ENCODE data around the gene FAM234B. TPM values are rescaled to one million over a fixed set of nuclear protein-coding genes. Genes with fewer than 3 reads are reported as not detected.

The FAM234B gene
- polyA plus RNA-seq, 1 of the 3 experiments (the other 2 are of a cell fraction) = 3.7 TPM

DNA sequence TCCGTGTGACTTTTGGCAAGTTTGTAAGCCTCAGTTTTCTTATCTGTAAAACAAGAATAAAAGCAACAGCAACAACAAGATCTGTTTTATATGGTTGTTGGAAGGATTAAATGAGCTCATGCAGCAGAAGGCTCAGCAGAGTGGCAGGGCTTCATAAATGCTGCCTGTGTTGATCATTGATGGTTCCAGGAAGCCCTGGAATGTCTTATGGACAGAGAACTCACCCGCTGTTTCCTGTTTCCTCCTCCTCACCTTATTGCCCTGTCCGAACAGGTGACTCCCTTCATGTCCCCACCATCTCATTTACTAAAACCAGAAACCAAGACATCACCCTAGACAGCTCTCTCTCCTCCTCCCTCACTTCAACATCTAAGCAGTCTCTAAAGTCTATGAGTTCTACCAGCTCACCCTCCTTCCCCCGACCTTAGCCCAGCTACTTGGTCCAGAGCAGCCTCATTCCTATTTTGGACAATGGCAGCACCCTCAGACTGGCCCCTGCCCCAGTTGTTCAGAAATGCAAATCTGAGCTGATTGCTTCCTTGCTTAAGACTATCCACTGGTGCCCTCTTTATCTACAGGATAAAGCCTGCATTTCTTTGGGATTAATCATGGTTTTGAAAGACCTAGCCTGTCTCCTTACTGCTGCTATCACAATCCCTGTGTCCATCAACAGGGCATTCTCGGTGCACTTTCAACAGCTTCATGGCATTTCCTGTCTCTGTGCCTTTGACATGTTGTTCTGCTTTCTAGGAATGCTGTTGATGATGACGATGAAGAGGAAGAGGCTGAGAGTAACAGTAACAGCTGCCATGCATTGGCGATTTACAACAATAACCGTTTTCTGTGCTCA, 80.7 kb downstream of the FAM234B start (continued):
- TF ChIP-seq, protein P1, sequence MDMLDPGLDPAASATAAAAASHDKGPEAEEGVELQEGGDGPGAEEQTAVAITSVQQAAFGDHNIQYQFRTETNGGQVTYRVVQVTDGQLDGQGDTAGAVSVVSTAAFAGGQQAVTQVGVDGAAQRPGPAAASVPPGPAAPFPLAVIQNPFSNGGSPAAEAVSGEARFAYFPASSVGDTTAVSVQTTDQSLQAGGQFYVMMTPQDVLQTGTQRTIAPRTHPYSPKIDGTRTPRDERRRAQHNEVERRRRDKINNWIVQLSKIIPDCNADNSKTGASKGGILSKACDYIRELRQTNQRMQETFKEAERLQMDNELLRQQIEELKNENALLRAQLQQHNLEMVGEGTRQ (IDR thresholded peaks at IDR 0.05; ENCODE audit: borderline replicate concordance, low read depth, low read length) = no peak
- TF ChIP-seq FOXM1 (IDR thresholded peaks at IDR 0.05; ENCODE audit: low read depth) = no peak
- TF ChIP-seq CHD2 (IDR thresholded peaks at IDR 0.05; ENCODE audit: low read length, partially characterized antibody) = no peak
- TF ChIP-seq, protein P2, sequence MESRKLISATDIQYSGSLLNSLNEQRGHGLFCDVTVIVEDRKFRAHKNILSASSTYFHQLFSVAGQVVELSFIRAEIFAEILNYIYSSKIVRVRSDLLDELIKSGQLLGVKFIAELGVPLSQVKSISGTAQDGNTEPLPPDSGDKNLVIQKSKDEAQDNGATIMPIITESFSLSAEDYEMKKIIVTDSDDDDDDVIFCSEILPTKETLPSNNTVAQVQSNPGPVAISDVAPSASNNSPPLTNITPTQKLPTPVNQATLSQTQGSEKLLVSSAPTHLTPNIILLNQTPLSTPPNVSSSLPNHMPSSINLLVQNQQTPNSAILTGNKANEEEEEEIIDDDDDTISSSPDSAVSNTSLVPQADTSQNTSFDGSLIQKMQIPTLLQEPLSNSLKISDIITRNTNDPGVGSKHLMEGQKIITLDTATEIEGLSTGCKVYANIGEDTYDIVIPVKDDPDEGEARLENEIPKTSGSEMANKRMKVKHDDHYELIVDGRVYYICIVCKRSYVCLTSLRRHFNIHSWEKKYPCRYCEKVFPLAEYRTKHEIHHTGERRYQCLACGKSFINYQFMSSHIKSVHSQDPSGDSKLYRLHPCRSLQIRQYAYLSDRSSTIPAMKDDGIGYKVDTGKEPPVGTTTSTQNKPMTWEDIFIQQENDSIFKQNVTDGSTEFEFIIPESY (IDR thresholded peaks at IDR 0.05; ENCODE audit: borderline replicate concordance, low read depth) = no peak; the same call in 1 of the 2 replicates
- TF ChIP-seq MXI1 (IDR thresholded peaks at IDR 0.05; ENCODE audit: low read depth, low read length) = no peak
- TF ChIP-seq MEF2A (IDR thresholded peaks at IDR 0.05; ENCODE audit: borderline replicate concordance, low read depth) = no peak
- TF ChIP-seq RFX5 (IDR thresholded peaks at IDR 0.05; ENCODE audit: low read length) = no peak
- TF ChIP-seq, protein P3, sequence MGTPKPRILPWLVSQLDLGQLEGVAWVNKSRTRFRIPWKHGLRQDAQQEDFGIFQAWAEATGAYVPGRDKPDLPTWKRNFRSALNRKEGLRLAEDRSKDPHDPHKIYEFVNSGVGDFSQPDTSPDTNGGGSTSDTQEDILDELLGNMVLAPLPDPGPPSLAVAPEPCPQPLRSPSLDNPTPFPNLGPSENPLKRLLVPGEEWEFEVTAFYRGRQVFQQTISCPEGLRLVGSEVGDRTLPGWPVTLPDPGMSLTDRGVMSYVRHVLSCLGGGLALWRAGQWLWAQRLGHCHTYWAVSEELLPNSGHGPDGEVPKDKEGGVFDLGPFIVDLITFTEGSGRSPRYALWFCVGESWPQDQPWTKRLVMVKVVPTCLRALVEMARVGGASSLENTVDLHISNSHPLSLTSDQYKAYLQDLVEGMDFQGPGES (IDR thresholded peaks at IDR 0.05; ENCODE audit: low read depth, low read length) = no peak

DNA sequence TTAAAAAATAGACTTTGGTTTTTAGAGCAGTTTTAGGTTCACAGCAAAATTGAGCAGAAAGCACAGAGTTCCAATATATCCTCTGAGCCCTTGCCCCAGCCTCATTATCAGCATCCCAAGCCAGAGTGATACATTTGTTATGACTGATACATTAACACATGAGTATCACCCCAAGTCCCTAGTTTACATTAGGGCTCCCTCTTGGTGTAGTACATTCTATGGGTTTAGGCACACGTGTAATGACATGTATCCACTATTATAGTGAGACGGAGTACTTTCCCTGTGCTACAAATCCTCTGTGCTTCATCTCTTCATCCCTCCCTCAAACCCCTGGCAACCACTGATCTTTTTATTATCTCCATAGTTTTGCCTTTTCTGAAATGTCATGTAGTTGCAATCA, 81.8 kb downstream of the FAM234B start:
- ChIA-PET POLR2A (no interaction called here), CTCF (interaction anchor here (0.7 kb wide), 1 partner anchor 217 kb away, joined by 3 read pairs; no protein-coding TSS in a partner anchor)

More for the DNA sequence above, 81.8 kb downstream of the FAM234B start:
- no peak for DNase-seq
- Histone ChIP-seq H3K79me2 (ENCODE audit: insufficient read depth) (no peaks in the 10 kb centered on the region), H3K4me3 (ENCODE audit: low read depth in 2 of 2, low read length in 1 of 2) (no peak overlapping the region), H3K27me3 (ENCODE audit: insufficient read depth) (no peaks in the 10 kb centered on the region), H3K9ac (no peak overlapping the region), H3K9me2 (no peaks in the 10 kb centered on the region), H3F3A (replicated peaks; ENCODE audit: insufficient read depth) (no peaks in the 10 kb centered on the region), H3K36me3 (replicated peaks in 1 of 2; ENCODE audit: control insufficient read depth in 1 of 2, insufficient read depth in 2 of 2, low read length in 1 of 2) (no peaks in the 10 kb centered on the region), H3K4me2 (no peak overlapping the region), H3K4me1 (ENCODE audit: control insufficient read depth in 1 of 2, insufficient read depth in 2 of 2, low read depth in 1 of 2, low read length in 1 of 2) (peaks cover 0 to 20% of the 10 kb centered on the region in 2 experiments; a peak in 1 of 4 replicates), H3K9me3 (no peaks in the 10 kb centered on the region), H4K20me1 (ENCODE audit: insufficient read depth) (no peaks in the 10 kb centered on the region), H3K27ac (ENCODE audit: low read depth in 2 of 2, low read length in 1 of 2) (no peak overlapping the region), H2AFZ (ENCODE audit: low read depth) (no peak overlapping the region)
- 95% methylated on average over 2 of the region's 2 CpGs for WGBS (ENCODE audit: low lambda C conversion rate)
- TF ChIP-seq, protein P4, sequence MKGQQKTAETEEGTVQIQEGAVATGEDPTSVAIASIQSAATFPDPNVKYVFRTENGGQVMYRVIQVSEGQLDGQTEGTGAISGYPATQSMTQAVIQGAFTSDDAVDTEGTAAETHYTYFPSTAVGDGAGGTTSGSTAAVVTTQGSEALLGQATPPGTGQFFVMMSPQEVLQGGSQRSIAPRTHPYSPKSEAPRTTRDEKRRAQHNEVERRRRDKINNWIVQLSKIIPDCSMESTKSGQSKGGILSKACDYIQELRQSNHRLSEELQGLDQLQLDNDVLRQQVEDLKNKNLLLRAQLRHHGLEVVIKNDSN (IDR thresholded peaks at IDR 0.05; ENCODE audit: borderline replicate concordance, low read depth) = no peak
- no peak for TF ChIP-seq CHD2 (IDR thresholded peaks at IDR 0.05; ENCODE audit: low read length, partially characterized antibody)
- TF ChIP-seq, protein P2 (IDR thresholded peaks at IDR 0.05; ENCODE audit: borderline replicate concordance, low read depth) = no peak
- TF ChIP-seq, protein P5, sequence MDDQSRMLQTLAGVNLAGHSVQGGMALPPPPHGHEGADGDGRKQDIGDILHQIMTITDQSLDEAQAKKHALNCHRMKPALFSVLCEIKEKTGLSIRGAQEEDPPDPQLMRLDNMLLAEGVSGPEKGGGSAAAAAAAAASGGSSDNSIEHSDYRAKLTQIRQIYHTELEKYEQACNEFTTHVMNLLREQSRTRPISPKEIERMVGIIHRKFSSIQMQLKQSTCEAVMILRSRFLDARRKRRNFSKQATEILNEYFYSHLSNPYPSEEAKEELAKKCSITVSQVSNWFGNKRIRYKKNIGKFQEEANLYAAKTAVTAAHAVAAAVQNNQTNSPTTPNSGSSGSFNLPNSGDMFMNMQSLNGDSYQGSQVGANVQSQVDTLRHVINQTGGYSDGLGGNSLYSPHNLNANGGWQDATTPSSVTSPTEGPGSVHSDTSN (IDR thresholded peaks at IDR 0.05) = no peak
- TF ChIP-seq MXI1 (IDR thresholded peaks at IDR 0.05; ENCODE audit: low read depth, low read length) = no peak
- TF ChIP-seq POLR2AphosphoS5 (IDR thresholded peaks at IDR 0.05; ENCODE audit: low read depth, low read length) = no peak
- no peak for TF ChIP-seq RAD21 (IDR thresholded peaks at IDR 0.05; ENCODE audit: low read length)
- TF ChIP-seq TCF12 (IDR thresholded peaks at IDR 0.05) = no peak
- no peak for TF ChIP-seq NRF1 (IDR thresholded peaks at IDR 0.05; ENCODE audit: low read depth, low read length)
- no peak for TF ChIP-seq GABPA (IDR thresholded peaks at IDR 0.05; ENCODE audit: low read depth)
- TF ChIP-seq RFX5 (IDR thresholded peaks at IDR 0.05; ENCODE audit: low read length) = no peak
- no peak for TF ChIP-seq EZH2phosphoT487 (IDR thresholded peaks at IDR 0.05; ENCODE audit: borderline replicate concordance, low read depth)
- no peak for TF ChIP-seq RCOR1 (IDR thresholded peaks at IDR 0.05; ENCODE audit: low read length)
- TF ChIP-seq JUND (IDR thresholded peaks at IDR 0.05) = no peak
- TF ChIP-seq, protein P6, sequence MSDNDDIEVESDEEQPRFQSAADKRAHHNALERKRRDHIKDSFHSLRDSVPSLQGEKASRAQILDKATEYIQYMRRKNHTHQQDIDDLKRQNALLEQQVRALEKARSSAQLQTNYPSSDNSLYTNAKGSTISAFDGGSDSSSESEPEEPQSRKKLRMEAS (IDR thresholded peaks at IDR 0.05; ENCODE audit: low read depth) = no peak
- TF ChIP-seq FOXM1 (IDR thresholded peaks at IDR 0.05; ENCODE audit: low read depth) = no peak

All from SK-N-SH (cell line).